GM19372 (cell line): ENCODE measurements around the gene SPANXC.
"Not testable (repeated sequence)": the region's sequence is repeated elsewhere in the genome, so short reads cannot be mapped to it uniquely, and the experiment has no call there.

ENCODE experiments used
- ATAC-seq: cut with Tn5 transposase; IDR thresholded peaks from one replicate; pipeline ENCODE4 v1.9.1; 2021; ENCODE audit warnings: mild to moderate bottlenecking, low read depth, moderate library complexity; ENCODE audit not compliant: unreplicated experiment

The SPANXC gene, protein sequence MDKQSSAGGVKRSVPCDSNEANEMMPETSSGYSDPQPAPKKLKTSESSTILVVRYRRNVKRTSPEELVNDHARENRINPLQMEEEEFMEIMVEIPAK

DNA sequence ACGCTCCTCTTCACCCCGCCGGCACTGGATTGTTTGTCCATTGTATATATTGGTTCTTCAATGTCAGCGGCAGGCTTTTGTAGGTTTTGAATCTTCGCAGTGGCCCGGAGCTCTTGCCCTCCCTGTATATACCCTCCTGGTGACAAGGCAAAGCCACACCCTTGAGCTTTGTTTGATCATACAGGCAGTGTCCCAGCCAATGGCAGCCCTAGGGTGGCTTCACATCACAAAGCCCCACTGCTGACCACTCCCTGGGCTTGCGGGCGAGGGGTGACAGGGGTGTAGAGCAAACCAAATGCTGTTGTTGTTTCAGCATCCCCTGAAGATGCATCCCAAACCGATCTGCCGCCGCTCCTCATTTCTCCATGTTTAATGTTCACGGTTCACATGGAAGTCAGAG lies at the start of gene SPANXC:
Gene SPANXC (minus strand): TSS at position 101 of the 400 bp plus-strand sequence. CDS start 60 bp downstream, at position 41.
- not testable (repeated sequence) for ATAC-seq

DNA sequence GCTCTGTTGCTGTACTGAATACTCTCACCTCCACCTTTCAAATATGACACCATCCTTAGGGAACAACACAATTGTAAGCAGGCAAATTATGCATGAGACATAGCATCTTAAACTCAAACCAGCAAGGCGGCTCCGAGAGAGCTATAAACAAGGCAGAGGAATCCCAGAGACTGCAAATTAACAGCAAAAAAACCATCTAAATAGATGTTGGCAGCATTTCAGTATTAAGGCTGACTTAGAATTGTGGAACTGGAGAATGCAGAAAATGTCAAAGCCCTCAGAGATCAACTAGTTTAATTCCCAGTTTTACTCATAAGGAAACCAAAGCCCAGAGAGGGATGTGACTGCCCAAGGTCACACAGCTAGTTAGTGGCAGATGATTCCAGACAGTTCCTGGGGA lies 37.2 kb upstream of the SPANXC start:
- ATAC-seq = no peak

DNA sequence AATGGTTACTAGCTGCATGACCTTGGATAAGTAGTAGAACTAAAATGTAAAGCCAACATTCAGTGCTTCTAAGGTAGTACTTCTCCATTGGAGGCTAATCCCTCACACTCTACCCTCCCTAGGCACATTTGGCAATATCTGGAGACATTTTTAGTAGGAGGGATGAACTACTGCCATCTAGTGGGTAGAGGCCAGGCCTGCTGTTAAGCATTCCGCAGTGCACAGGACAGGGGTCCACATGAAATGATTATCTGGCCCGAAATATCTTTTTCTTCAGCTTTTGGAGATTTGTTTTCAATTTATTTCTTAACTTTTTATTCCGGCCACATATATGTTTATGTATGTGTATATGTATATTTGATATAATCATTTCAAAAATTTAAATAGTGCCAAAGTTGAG lies 36.0 kb upstream of the SPANXC start:
- no peak for ATAC-seq

DNA sequence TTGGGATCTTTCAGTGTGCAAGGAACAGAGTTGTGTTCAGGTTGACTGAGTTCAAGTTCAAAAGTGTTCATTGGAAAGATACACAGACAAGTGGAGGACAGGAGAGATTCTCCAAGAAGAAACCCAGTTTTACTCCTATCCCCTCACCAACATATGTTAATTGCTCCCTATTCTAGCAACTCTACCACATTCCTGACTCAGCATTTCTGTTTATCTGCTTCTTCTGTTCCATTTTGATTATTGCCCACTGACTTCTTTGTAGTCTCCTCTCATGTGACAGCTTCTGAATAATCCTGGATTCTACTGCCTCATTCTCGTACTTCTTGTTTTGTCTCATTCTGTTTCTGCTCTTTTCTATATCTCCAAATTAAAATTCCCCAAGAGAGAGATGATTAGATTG lies 15.8 kb upstream of the SPANXC start:
- ATAC-seq = no peak

DNA sequence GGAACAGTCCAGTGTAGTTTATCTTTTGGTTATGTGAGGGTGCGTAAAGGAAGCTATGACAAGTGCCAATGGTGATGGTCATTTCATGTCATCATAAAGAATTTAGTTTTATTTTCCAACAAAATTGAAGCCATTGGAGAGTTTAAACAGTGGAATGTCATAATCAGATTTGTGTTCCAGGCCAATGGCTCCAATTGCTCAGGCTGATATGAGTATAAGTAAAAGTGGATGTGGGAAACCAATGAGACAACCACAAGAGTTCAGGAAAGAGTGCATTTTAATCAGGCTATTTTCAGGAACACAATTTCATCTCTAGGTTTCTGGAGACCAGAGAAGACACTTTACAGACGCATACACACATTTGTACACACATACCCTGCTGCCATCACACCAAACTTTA lies 20.7 kb downstream of the SPANXC start:
- no peak for ATAC-seq

DNA sequence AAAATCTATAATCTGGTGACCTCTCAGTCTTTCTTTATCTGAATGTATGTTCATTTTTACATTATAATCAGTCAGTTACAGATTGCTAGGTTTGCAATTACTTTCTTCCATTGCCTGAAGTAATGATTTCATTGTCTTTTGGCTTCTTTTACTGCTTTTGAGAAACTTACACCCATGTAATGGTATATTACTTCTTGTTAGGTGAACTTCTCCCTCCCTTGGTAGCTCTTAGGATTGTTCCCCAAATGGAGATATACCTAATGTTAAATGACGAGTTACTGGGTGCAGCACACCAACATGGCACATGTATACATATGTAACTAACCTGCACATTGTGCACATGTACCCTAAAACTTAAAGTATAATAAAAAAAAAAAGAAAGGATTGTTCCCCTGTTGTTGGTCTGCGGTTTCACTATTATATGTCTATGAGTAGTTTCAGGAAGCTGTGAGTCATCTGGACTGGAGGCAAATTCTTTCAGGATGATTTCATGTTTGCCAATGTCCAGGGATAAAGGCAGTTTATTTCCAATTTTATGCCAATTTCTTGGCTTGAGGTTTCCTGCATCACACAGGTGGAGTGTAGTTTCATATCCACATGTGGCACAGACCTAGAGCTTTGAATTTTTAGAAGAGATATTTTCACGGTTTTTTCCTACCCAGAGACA lies 21.8 kb downstream of the SPANXC start:
- ATAC-seq = no peak

DNA sequence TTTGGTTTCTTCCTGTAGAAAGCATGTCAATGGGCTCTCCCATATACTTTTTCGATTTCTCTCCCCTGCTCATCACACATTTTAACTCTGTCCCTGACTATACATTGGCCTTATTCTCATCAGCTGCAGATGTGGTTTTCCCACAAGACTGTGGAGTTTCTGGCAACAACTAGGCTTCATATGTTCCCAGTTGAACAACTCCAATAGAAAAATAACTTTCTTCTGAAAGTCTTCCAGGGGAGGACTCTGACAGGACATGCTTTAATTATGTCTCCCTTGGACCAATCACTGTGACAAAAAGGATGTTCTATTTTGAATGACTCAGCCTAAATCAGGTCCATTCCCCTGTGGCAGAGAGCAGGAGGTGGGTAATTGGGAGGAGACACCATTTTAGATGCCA lies 28.1 kb downstream of the SPANXC start:
- ATAC-seq = no peak

DNA sequence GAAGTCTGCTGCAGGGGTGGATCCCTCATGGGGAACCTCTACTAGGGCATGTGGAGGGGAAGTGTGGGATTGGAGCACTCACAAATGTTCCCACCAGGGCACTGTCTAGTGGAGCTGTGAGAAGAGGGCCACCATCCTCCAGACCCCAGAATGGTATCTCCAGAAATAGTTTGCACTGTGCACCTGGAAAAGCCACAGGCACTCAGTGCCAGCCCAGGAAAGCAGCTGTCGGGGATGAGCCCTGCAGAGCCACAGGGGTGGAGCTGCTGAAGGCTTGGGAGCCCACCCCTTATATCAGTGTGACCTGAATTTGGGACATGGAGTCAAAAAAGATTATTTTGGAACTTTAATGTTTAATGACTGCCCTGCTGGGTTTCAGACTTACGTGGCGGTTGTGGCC lies 40.4 kb downstream of the SPANXC start:
- no peak for ATAC-seq
